HCT116 (cell line): ENCODE measurements around the gene TMEM131. TPM values are rescaled to one million over a fixed set of nuclear protein-coding genes. Genes with fewer than 3 reads are reported as not detected.

Source experiments
- ATAC-seq: fragments of 200-7000 bp; cut with Tn5 transposase; 2 replicates; pipeline ENCODE4 v1.9.1; 2020; ENCODE audit warnings: mild to moderate bottlenecking, moderate library complexity
- BruUV-seq: library from RNA; stranded (reverse); fragments of 400-500 nt; replicated peaks from 2 replicates; lab custom pipeline; 2021; lab: Mats Ljungman, UMichigan
- CTCF ChIA-PET: fragments of 300-600 bp; sonication (Branson Sonifier 250); formaldehyde crosslinking; loops from one replicate; lab custom pipeline; 2021; ENCODE audit warnings: antibody characterized with exemption; lab: Charles Lee
- POLR2A ChIA-PET: fragments of 300-600, 350-600 bp; sonication (Branson Sonifier 250); formaldehyde crosslinking; loops from one replicate; lab custom pipeline; 2021; ENCODE audit warnings: antibody characterized with exemption; lab: Charles Lee
- RAD21 ChIA-PET, 2 experiments: fragments of 300-600 bp; sonication (Branson Sonifier 250); formaldehyde crosslinking; loops; one replicate each; lab custom pipeline; 2023; ENCODE audit warnings: low total read pairs in 2 of 2; ENCODE audit not compliant: uncharacterized antibody in 2 of 2, unreplicated experiment in 2 of 2, low non-redundant PET in 1 of 2; lab: Charles Lee
- DNase-seq: peaks from one replicate; pipeline ENCODE4 v3.0.0-alpha.2; 2010; ENCODE audit warnings: low read depth, low spot score
- H2AFZ ChIP-seq: fragments of 200-600 bp; shearing (Covaris generic), sonication (generic); 2 replicates; pipeline ENCODE4 v1.6.1; 2017; ENCODE audit warnings: low read depth, mixed run types, mixed read lengths, antibody characterized with exemption, low read length; ENCODE audit not compliant: poor library complexity, severe bottlenecking
- H3K27ac ChIP-seq: 2 replicates; pipeline ENCODE4 v1.5.1; 2012; ENCODE audit warnings: low read depth, low read length
- H3K27me3 ChIP-seq: fragments of 200-600 bp; sonication (generic); 2 replicates; pipeline ENCODE4 v1.6.1; 2016; ENCODE audit warnings: mixed run types, low read length, mixed read lengths; ENCODE audit not compliant: insufficient read depth
- H3K36me3 ChIP-seq, 2 experiments: fragments of 200-500 bp in 1 of 2; fragments of 200-600 bp in 1 of 2; sonication (Bioruptor generic) in 1 of 2; sonication (generic) in 1 of 2; 2 replicates each; pipeline versions ENCODE4 v1.5.1 to v1.6.1; 2014 to 2016; ENCODE audit warnings: low read length in 2 of 2, inconsistent platforms in 1 of 2, mixed read lengths in 1 of 2, mixed run types in 1 of 2; ENCODE audit not compliant: insufficient read depth in 2 of 2, control insufficient read depth in 1 of 2
- H3K4me1 ChIP-seq, 2 experiments: fragments of 200-600 bp in 1 of 2; sonication (generic) in 1 of 2; 2 replicates each; pipeline versions ENCODE4 v1.5.1 to v1.6.1; 2012 to 2017; ENCODE audit warnings: low read length in 2 of 2, inconsistent platforms in 1 of 2, mild to moderate bottlenecking in 1 of 2, mixed read lengths in 1 of 2, mixed run types in 1 of 2, moderate library complexity in 1 of 2; ENCODE audit not compliant: insufficient read depth in 2 of 2, control insufficient read depth in 1 of 2
- H3K4me2 ChIP-seq: fragments of 200-600 bp; sonication (generic); 2 replicates; pipeline ENCODE4 v1.6.1; 2017; ENCODE audit warnings: mixed run types, low read length, mixed read lengths
- H3K4me3 ChIP-seq, 2 experiments: fragments of 200-600 bp in 1 of 2; sonication (generic) in 1 of 2; replicated peaks in 1 of 2; 2 replicates each; pipeline ENCODE4 v1.5.1; 2011 to 2016; ENCODE audit warnings: low read length in 2 of 2, control low read depth in 1 of 2, low read depth in 1 of 2, mild to moderate bottlenecking in 1 of 2, mixed read lengths in 1 of 2, mixed run types in 1 of 2
- H3K79me2 ChIP-seq: fragments of 200-600 bp; sonication (generic); 2 replicates; pipeline ENCODE4 v1.6.1; 2017; ENCODE audit warnings: mild to moderate bottlenecking, mixed run types, low read length, moderate library complexity, mixed read lengths; ENCODE audit not compliant: insufficient read depth
- H3K9ac ChIP-seq: fragments of 200-600 bp; sonication (generic); 2 replicates; pipeline ENCODE4 v1.6.1; 2016; ENCODE audit warnings: low read length, mixed read lengths
- H3K9me2 ChIP-seq: fragments of 200-600 bp; sonication (generic), shearing (Covaris generic); 2 replicates; pipeline ENCODE4 v1.6.1; 2017; ENCODE audit warnings: mixed run types, mild to moderate bottlenecking, moderate library complexity; ENCODE audit not compliant: insufficient read depth
- H3K9me3 ChIP-seq, 2 experiments: fragments of 200-500 bp in 1 of 2; fragments of 200-600 bp in 1 of 2; sonication (Bioruptor generic) in 1 of 2; sonication (generic) in 1 of 2; 2 replicates each; pipeline ENCODE4 v1.6.1; 2014 to 2017; ENCODE audit warnings: low read length in 2 of 2, mixed read lengths in 2 of 2, inconsistent platforms in 1 of 2, low read depth in 1 of 2, mild to moderate bottlenecking in 1 of 2, mixed run types in 1 of 2, moderate library complexity in 1 of 2; ENCODE audit not compliant: control insufficient read depth in 1 of 2, insufficient read depth in 1 of 2
- H4K20me1 ChIP-seq: fragments of 200-600 bp; sonication (generic), shearing (Covaris generic); 2 replicates; pipeline ENCODE4 v1.6.1; 2017; ENCODE audit warnings: mixed run types, mild to moderate bottlenecking, moderate library complexity; ENCODE audit not compliant: insufficient read depth
- EGR1 ChIP-seq: IDR thresholded peaks from 2 replicates; pipeline ENCODE4 v1.6.1; 2012; ENCODE audit warnings: low read depth
- ELF1 ChIP-seq: IDR thresholded peaks from 2 replicates; pipeline ENCODE4 v1.6.1; 2012; ENCODE audit warnings: low read depth, borderline replicate concordance
- EZH2 ChIP-seq: fragments of 200-600 bp; sonication (generic); IDR thresholded peaks from 2 replicates; pipeline ENCODE4 v1.6.1; 2017; ENCODE audit warnings: antibody characterized with exemption, mixed run types
- RAD21 ChIP-seq: IDR thresholded peaks from 2 replicates; pipeline ENCODE4 v1.6.1; 2012; ENCODE audit warnings: low read depth, mild to moderate bottlenecking
- REST ChIP-seq: IDR thresholded peaks from 2 replicates; pipeline ENCODE4 v1.6.1; 2012; ENCODE audit warnings: low read depth
- SP1 ChIP-seq: IDR thresholded peaks from 2 replicates; pipeline ENCODE4 v1.6.1; 2012; ENCODE audit warnings: low read depth
- YY1 ChIP-seq: IDR thresholded peaks from 2 replicates; pipeline ENCODE4 v1.6.1; 2011; ENCODE audit warnings: low read length, low read depth, moderate library complexity, mild to moderate bottlenecking; ENCODE audit not compliant: insufficient replicate concordance; ENCODE audit errors: extremely low read depth
- intact Hi-C: fragments of 100-400 bp; cut with micrococcal nuclease; formaldehyde crosslinking; loops from 2 replicates; pipeline ENCODE4 v1.10.0; 2022
- total RNA-seq: library from RNA; stranded (reverse); gene quantifications from one replicate; pipeline ENCODE4 v1.2.1, GENCODE V29; 2021; ENCODE audit not compliant: unreplicated experiment

TMEM131 gene
- total RNA-seq, 1 experiment from 2014 or later = 51.5 TPM

- no peak overlapping the region for H3K4me3 ChIP-seq
- no peak overlapping the region for H2AFZ ChIP-seq
- H3K27ac ChIP-seq = no peak overlapping the region
- no peak overlapping the region for H3K9ac ChIP-seq
- peaks cover 5 to 12% of the 10 kb centered on the region in 2 experiments; a peak in 1 of 4 replicates for H3K9me3 ChIP-seq
- DNase-seq (no peak), ATAC-seq (no peak)
- CTCF ChIA-PET = no interaction called here
- H3K4me2 ChIP-seq = no peak overlapping the region
- no peaks in the 10 kb centered on the region for H3K9me2 ChIP-seq
- H3K27me3 ChIP-seq = no peaks in the 10 kb centered on the region
- H3K36me3 ChIP-seq = peaks cover 0 to 26% of the 10 kb centered on the region in 2 experiments; a peak in 3 of 4 replicates
- no TSS peak for BruUV-seq
- H3K79me2 ChIP-seq = no peaks in the 10 kb centered on the region
- TF ChIP-seq RAD21 (no peak), YY1 (no peak), REST (no peak), SP1 (no peak), ELF1 (no peak), EGR1 (no peak), EZH2 (no peak)
- intact Hi-C loops = no loop called here
- H3K4me1 ChIP-seq = no peaks in the 10 kb centered on the region
- POLR2A ChIA-PET = no interaction called here
- RAD21 ChIA-PET = no interaction called here
- no peaks in the 10 kb centered on the region for H4K20me1 ChIP-seq
Measured at GRCh38 chr2:97889156-97889555, 106.6 kb downstream of the TMEM131 start.
